K562 (cell line): ENCODE data around the gene PDIA5. TPM values are rescaled to one million over a fixed set of nuclear protein-coding genes. Genes with fewer than 3 reads are reported as not detected.

Experiments
- ATAC-seq: fragments of 200-7000 bp; cut with Tn5 transposase; 3 replicates; pipeline ENCODE4 v1.9.1; 2020; ENCODE audit warnings: moderate library complexity
- BruUV-seq: library from RNA; stranded (reverse); fragments of 400-500 nt; replicated peaks from 2 replicates; lab custom pipeline; 2021; lab: Mats Ljungman, UMichigan
- CTCF ChIA-PET: fragments of 300-600 bp; formaldehyde crosslinking; extraction: SDS; loops from one replicate; lab custom pipeline; 2021; ENCODE audit warnings: low intra/inter-chr PET ratio; lab: Yijun Ruan, JAX
- POLR2A ChIA-PET: fragments of 300-600, 350-650 bp; sonication (Branson Sonifier 250); formaldehyde crosslinking; extraction: SDS; loops from one replicate; lab custom pipeline; 2021; ENCODE audit warnings: antibody characterized with exemption, inconsistent platforms; lab: Yijun Ruan, JAX
- DNase-seq, 4 experiments: peaks; one replicate each; pipeline versions ENCODE4 v3.0.0 to v3.0.0-alpha.2; 2011 to 2018; ENCODE audit warnings: low spot score in 3 of 4, mixed read lengths in 3 of 4; ENCODE audit errors: extremely low read depth in 1 of 4
- FAIRE-seq: peaks from 2 replicates; lab custom pipeline; 2011; peaks lifted over from hg19 to GRCh38; lab: Jason Lieb, UNC
- H2AFZ ChIP-seq: 2 replicates; pipeline ENCODE4 v1.6.0; 2011; ENCODE audit warnings: low read depth, low read length, control low read depth, inconsistent platforms
- H3K27ac ChIP-seq: fragments of 200-600 bp; 3 replicates; pipeline ENCODE4 v1.8.0; 2011; ENCODE audit warnings: low read depth, mild to moderate bottlenecking, control low read depth, inconsistent platforms, low read length, moderate library complexity, mixed read lengths; ENCODE audit errors: extremely low read depth
- H3K27me3 ChIP-seq, 2 experiments: fragments of 300-600 bp in 1 of 2; 2 replicates in 1 of 2; 3 replicates in 1 of 2; pipeline versions ENCODE4 v1.6.0 to v1.8.0; 2011; ENCODE audit warnings: inconsistent platforms in 2 of 2, low read length in 2 of 2, mild to moderate bottlenecking in 1 of 2, mixed read lengths in 1 of 2, moderate library complexity in 1 of 2; ENCODE audit not compliant: control insufficient read depth in 2 of 2, insufficient read depth in 2 of 2
- H3K36me3 ChIP-seq: fragments of 300-600 bp; 3 replicates; pipeline ENCODE4 v1.8.0; 2011; ENCODE audit warnings: mild to moderate bottlenecking, low read length, inconsistent platforms; ENCODE audit not compliant: control insufficient read depth, insufficient read depth
- H3K4me1 ChIP-seq, 2 experiments: fragments of 200-600 bp in 1 of 2; replicated peaks in 1 of 2; 2 replicates in 1 of 2; 3 replicates in 1 of 2; pipeline versions ENCODE4 v1.5.1 to v1.8.0; 2011; ENCODE audit warnings: inconsistent platforms in 2 of 2, low read length in 2 of 2, mild to moderate bottlenecking in 1 of 2, mixed read lengths in 1 of 2, moderate library complexity in 1 of 2; ENCODE audit not compliant: control insufficient read depth in 2 of 2, insufficient read depth in 2 of 2
- H3K4me2 ChIP-seq: 2 replicates; pipeline ENCODE4 v1.6.1; 2011; ENCODE audit warnings: low read length, control low read depth, inconsistent platforms, mixed read lengths; ENCODE audit not compliant: insufficient read depth
- H3K4me3 ChIP-seq: fragments of 200-600 bp; sonication (generic), shearing (Covaris generic); 2 replicates; pipeline ENCODE4 v1.5.1; 2016; ENCODE audit warnings: control low read depth, inconsistent platforms
- H3K79me2 ChIP-seq: fragments of 200-600 bp; 3 replicates; pipeline ENCODE4 v1.8.0; 2011; ENCODE audit warnings: low read length, inconsistent platforms; ENCODE audit not compliant: control insufficient read depth, insufficient read depth
- H3K9ac ChIP-seq, 2 experiments: 2 replicates each; pipeline versions ENCODE4 v1.6.0 to v1.6.1; 2011; ENCODE audit warnings: low read depth in 2 of 2, low read length in 2 of 2, control low read depth in 1 of 2, inconsistent platforms in 1 of 2, mild to moderate bottlenecking in 1 of 2, mixed read lengths in 1 of 2; ENCODE audit not compliant: insufficient read depth in 1 of 2
- H3K9me1 ChIP-seq: one replicate; pipeline ENCODE4 v1.6.0; 2011; ENCODE audit warnings: inconsistent platforms, mild to moderate bottlenecking, low read length, moderate library complexity; ENCODE audit not compliant: control insufficient read depth, insufficient read depth
- H3K9me3 ChIP-seq: replicated peaks from 2 replicates; pipeline ENCODE4 v1.5.1; 2011; ENCODE audit warnings: low read depth, low read length, inconsistent platforms; ENCODE audit not compliant: control insufficient read depth, insufficient read depth
- H4K20me1 ChIP-seq: replicated peaks from 2 replicates; pipeline ENCODE4 v1.6.1; 2011; ENCODE audit warnings: low read length, inconsistent platforms, mixed read lengths; ENCODE audit not compliant: control insufficient read depth, insufficient read depth
- ATF7 ChIP-seq: fragments of 450-650 bp; IDR thresholded peaks from 2 replicates; pipeline ENCODE4 v1.7.1; 2014; ENCODE audit warnings: mild to moderate bottlenecking, moderate library complexity
- C11orf30 ChIP-seq: fragments of 450-650 bp; IDR thresholded peaks from 2 replicates; pipeline ENCODE4 v1.6.1; 2016; ENCODE audit warnings: low read depth, mild to moderate bottlenecking
- GMEB1 ChIP-seq: fragments of 250-450 bp; sonication (Bioruptor Pico); IDR thresholded peaks from 2 replicates; pipeline ENCODE4 v1.4.0; 2020; ENCODE audit warnings: mild to moderate bottlenecking
- KLF6 ChIP-seq: fragments of 250-450 bp; sonication (Bioruptor Pico); IDR thresholded peaks from 2 replicates; pipeline ENCODE4 v1.4.0; 2020; ENCODE audit warnings: mild to moderate bottlenecking, moderate library complexity, borderline replicate concordance
- MBD2 ChIP-seq: sonication (generic); IDR thresholded peaks from 2 replicates; pipeline ENCODE4 v1.6.1; 2016; ENCODE audit warnings: low read depth, borderline replicate concordance
- MED1 ChIP-seq: sonication (generic); formaldehyde crosslinking; IDR thresholded peaks from 2 replicates; pipeline ENCODE4 v1.8.1; 2023; ENCODE audit warnings: missing genetic modification reagents, borderline replicate concordance
- NR2F6 ChIP-seq: fragments of 450-650 bp; formaldehyde crosslinking; IDR thresholded peaks from 2 replicates; pipeline ENCODE4 v1.4.0; 2020; ENCODE audit warnings: mild to moderate bottlenecking
- PTRF ChIP-seq: fragments of 450-650 bp; IDR thresholded peaks from 2 replicates; pipeline ENCODE4 v1.6.1; 2016; ENCODE audit warnings: mild to moderate bottlenecking, missing genetic modification characterization, missing compliant biosample characterization
- RBM14 ChIP-seq: fragments of 200-400 bp; formaldehyde crosslinking; IDR thresholded peaks from 2 replicates; pipeline ENCODE4 v1.6.1; 2018; ENCODE audit warnings: low read depth, mild to moderate bottlenecking, low read length, moderate library complexity, borderline replicate concordance; ENCODE audit not compliant: insufficient read depth
- ZFPM2 ChIP-seq: fragments of 250-450 bp; sonication (Bioruptor Pico); IDR thresholded peaks from 2 replicates; pipeline ENCODE4 v1.5.1; 2022; ENCODE audit warnings: mild to moderate bottlenecking
- ZNF174 ChIP-seq: fragments of 250-450 bp; sonication (Bioruptor Pico); IDR thresholded peaks from 2 replicates; pipeline ENCODE4 v1.4.0; 2020; ENCODE audit warnings: mild to moderate bottlenecking
- WGBS: fragments of 100-300 bp; shearing (Covaris generic); methylation state at CpG from one replicate; pipeline ENCODE4 v1.1.6; 2016; ENCODE audit warnings: low coverage, mixed read lengths; ENCODE audit not compliant: insufficient coverage; ENCODE audit errors: missing lambda C conversion rate; 5-methylcytosine and 5-hydroxymethylcytosine counted together
- in situ Hi-C: fragments of 300-500 bp; cut with MboI; formaldehyde crosslinking; loops from 4 replicates; pipeline ENCODE4 v1.15.0; 2018; ENCODE audit warnings: inconsistent platforms, mixed read lengths
- intact Hi-C: fragments of 100-400 bp; cut with micrococcal nuclease; formaldehyde crosslinking; loops from 2 replicates; pipeline ENCODE4 v1.14.2; 2022
- polyA plus RNA-seq, 8 experiments: library from polyadenylated mRNA; depleted of rRNA in 4 of 8; stranded (reverse) in 5 of 8; unstranded in 3 of 8; fragments of >200 nt; fragmentation: Nextera tagmentation in 2 of 8; fragmentation: Illumina TruSeq in 1 of 8; extraction: Ambion mirVana in 2 of 8; extraction: Trizol in 1 of 8; gene quantifications; 2 replicates each; pipeline versions ENCODE4 v1.2.1 to v1.2.3, GENCODE V29; 2011 to 2014; ENCODE audit warnings: inconsistent platforms in 1 of 8, missing spikeins in 1 of 8
- total RNA-seq, 7 experiments: library from RNA; depleted of rRNA in 6 of 7; stranded (reverse); fragments of >200 nt in 6 of 7; fragmentation: Illumina TruSeq in 2 of 7; extraction: Trizol in 2 of 7; gene quantifications; 2 replicates each; pipeline versions ENCODE4 v1.2.1 to v1.2.3, GENCODE V29; 2011 to 2021; ENCODE audit warnings: low replicate concordance in 1 of 7
- TF ChIP-seq, protein P1 (sequence below), 2 experiments: fragments of 450-650 bp in 1 of 2; IDR thresholded peaks; 2 replicates each; pipeline ENCODE4 v1.6.1; 2011 to 2017; ENCODE audit warnings: low read depth in 2 of 2, antibody characterized with exemption in 1 of 2, borderline replicate concordance in 1 of 2, low read length in 1 of 2, mild to moderate bottlenecking in 1 of 2, mixed read lengths in 1 of 2; ENCODE audit not compliant: control insufficient read depth in 1 of 2
- TF ChIP-seq, protein P2 (sequence below): fragments of 450-650 bp; IDR thresholded peaks from 2 replicates; pipeline ENCODE4 v1.6.1; 2016; ENCODE audit warnings: low read depth, mild to moderate bottlenecking, moderate library complexity
- TF ChIP-seq, protein P3 (sequence below): fragments of 200-800 bp; sonication (Bioruptor generic); IDR thresholded peaks from 2 replicates; pipeline ENCODE4 v1.6.1; 2017; ENCODE audit warnings: missing genetic modification characterization, missing compliant biosample characterization
- TF ChIP-seq, protein P4 (sequence below): fragments of 450-650 bp; formaldehyde crosslinking; IDR thresholded peaks from 2 replicates; pipeline ENCODE4 v1.4.0; 2020; ENCODE audit warnings: mild to moderate bottlenecking, moderate library complexity

The PDIA5 gene
- total and polyA plus RNA-seq, 9 of the 15 experiments (the other 6 are each of a cell fraction or from before 2014, with no cell fraction given): 3.4 to 31.8 (median 19.6) TPM

DNA sequence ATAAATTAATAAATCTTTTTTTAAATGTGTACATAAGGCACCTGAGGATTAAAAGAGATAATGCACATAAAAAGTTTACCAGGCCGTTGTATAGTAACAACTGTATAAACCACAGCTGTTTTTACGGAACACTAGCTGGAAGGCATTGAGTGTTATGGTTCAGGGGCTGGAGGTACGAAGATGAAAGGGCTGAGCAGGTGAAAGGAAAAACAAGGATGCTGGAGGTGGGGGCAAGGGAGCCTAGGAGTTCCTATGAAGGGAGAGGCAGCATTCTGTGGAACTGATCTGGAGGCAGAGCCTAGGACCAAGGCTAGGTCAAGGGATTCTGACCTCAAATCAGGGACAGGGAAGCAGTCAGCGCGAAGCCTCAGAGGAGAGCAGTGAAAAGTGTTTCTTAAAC is 47.2 kb upstream of the PDIA5 start:
- H2AFZ ChIP-seq: no peak overlapping the region
- ChIA-PET CTCF (no interaction called here), POLR2A (no interaction called here)
- WGBS: 2% methylated on average over 5 of the region's 5 CpGs
- H3K4me2 ChIP-seq: no peak overlapping the region
- H3K27ac ChIP-seq: no peak overlapping the region
- in situ Hi-C loops (no loop called here), intact Hi-C loops (no loop called here)
- H3K9me1 ChIP-seq: no peaks in the 10 kb centered on the region
- FAIRE-seq (no peak), ATAC-seq (no peak), DNase-seq (no peak)
- H3K4me1 ChIP-seq: no peaks in the 10 kb centered on the region
- no peak overlapping the region for H3K9ac ChIP-seq
- H3K36me3 ChIP-seq: no peaks in the 10 kb centered on the region
- no peaks in the 10 kb centered on the region for H3K9me3 ChIP-seq
- H3K4me3 ChIP-seq: no peak overlapping the region
- BruUV-seq: no TSS peak
- peaks cover 10 to 28% of the 10 kb centered on the region in 2 experiments; a peak in 4 of 5 replicates for H3K27me3 ChIP-seq
- H4K20me1 ChIP-seq: no peaks in the 10 kb centered on the region
- no peaks in the 10 kb centered on the region for H3K79me2 ChIP-seq
- TF ChIP-seq NR2F6 (CRISPR knock-in tag) (no peak), ZFPM2 (CRISPR knock-in tag) (no peak), C11orf30 (no peak), ZNF174 (CRISPR knock-in tag) (no peak), MBD2 (no peak), ATF7 (no peak), GMEB1 (CRISPR knock-in tag) (no peak), MED1 (CRISPR knock-in tag) (no peak), KLF6 (CRISPR knock-in tag) (no peak), PTRF (no peak), RBM14 (no peak)
- TF ChIP-seq, protein P1, sequence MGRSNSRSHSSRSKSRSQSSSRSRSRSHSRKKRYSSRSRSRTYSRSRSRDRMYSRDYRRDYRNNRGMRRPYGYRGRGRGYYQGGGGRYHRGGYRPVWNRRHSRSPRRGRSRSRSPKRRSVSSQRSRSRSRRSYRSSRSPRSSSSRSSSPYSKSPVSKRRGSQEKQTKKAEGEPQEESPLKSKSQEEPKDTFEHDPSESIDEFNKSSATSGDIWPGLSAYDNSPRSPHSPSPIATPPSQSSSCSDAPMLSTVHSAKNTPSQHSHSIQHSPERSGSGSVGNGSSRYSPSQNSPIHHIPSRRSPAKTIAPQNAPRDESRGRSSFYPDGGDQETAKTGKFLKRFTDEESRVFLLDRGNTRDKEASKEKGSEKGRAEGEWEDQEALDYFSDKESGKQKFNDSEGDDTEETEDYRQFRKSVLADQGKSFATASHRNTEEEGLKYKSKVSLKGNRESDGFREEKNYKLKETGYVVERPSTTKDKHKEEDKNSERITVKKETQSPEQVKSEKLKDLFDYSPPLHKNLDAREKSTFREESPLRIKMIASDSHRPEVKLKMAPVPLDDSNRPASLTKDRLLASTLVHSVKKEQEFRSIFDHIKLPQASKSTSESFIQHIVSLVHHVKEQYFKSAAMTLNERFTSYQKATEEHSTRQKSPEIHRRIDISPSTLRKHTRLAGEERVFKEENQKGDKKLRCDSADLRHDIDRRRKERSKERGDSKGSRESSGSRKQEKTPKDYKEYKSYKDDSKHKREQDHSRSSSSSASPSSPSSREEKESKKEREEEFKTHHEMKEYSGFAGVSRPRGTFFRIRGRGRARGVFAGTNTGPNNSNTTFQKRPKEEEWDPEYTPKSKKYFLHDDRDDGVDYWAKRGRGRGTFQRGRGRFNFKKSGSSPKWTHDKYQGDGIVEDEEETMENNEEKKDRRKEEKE (IDR thresholded peaks at IDR 0.05; ENCODE audit: borderline replicate concordance in 1 of 2, control insufficient read depth in 1 of 2, low read depth in 2 of 2, low read length in 1 of 2): no peak
- TF ChIP-seq, protein P2, sequence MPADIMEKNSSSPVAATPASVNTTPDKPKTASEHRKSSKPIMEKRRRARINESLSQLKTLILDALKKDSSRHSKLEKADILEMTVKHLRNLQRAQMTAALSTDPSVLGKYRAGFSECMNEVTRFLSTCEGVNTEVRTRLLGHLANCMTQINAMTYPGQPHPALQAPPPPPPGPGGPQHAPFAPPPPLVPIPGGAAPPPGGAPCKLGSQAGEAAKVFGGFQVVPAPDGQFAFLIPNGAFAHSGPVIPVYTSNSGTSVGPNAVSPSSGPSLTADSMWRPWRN: no peak
- TF ChIP-seq, protein P3, sequence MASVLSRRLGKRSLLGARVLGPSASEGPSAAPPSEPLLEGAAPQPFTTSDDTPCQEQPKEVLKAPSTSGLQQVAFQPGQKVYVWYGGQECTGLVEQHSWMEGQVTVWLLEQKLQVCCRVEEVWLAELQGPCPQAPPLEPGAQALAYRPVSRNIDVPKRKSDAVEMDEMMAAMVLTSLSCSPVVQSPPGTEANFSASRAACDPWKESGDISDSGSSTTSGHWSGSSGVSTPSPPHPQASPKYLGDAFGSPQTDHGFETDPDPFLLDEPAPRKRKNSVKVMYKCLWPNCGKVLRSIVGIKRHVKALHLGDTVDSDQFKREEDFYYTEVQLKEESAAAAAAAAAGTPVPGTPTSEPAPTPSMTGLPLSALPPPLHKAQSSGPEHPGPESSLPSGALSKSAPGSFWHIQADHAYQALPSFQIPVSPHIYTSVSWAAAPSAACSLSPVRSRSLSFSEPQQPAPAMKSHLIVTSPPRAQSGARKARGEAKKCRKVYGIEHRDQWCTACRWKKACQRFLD (CRISPR knock-in tag): no peak
- TF ChIP-seq, protein P4, sequence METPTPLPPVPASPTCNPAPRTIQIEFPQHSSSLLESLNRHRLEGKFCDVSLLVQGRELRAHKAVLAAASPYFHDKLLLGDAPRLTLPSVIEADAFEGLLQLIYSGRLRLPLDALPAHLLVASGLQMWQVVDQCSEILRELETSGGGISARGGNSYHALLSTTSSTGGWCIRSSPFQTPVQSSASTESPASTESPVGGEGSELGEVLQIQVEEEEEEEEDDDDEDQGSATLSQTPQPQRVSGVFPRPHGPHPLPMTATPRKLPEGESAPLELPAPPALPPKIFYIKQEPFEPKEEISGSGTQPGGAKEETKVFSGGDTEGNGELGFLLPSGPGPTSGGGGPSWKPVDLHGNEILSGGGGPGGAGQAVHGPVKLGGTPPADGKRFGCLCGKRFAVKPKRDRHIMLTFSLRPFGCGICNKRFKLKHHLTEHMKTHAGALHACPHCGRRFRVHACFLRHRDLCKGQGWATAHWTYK (CRISPR knock-in tag): no peak
